ENCODE results near the gene EPHX1.

EPHX1 gene

GRCh38 chr1:225853441-225853840, 43.5 kb downstream of the EPHX1 start:
- Histone ChIP-seq H4K8ac (ENCODE audit: low read depth, low read length) (no peak overlapping the region), H3K27me3 (ENCODE audit: control insufficient read depth in 3 of 3, insufficient read depth in 3 of 3, low read depth in 1 of 3, low read length in 3 of 3) (no peaks in the 10 kb centered on the region), H2BK15ac (ENCODE audit: low read length) (no peak overlapping the region), H3K9ac (ENCODE audit: low read depth, low read length, poor library complexity) (peak overlapping the region; percentile 54), H3K23ac (ENCODE audit: low read depth, low read length, poor library complexity) (no peak overlapping the region), H2AFZ (ENCODE audit: low read length) (no peak overlapping the region), H3K4me2 (ENCODE audit: insufficient read depth, low read length, poor library complexity, severe bottlenecking) (no peak overlapping the region), H2BK5ac (ENCODE audit: low read length) (no peak overlapping the region), H3K14ac (ENCODE audit: low read length) (peak overlapping the region; percentile 25), H3K18ac (ENCODE audit: low read length) (peak overlapping the region; percentile 33), H3K9me3 (replicated peaks in 1 of 2; ENCODE audit: control insufficient read depth in 2 of 2, insufficient read depth in 1 of 2, low read depth in 1 of 2, low read length in 2 of 2) (peaks cover 0 to 6% of the 10 kb centered on the region in 2 donors), H3K27ac (replicated peaks; ENCODE audit: low read length) (no peak overlapping the region), H4K91ac (ENCODE audit: low read depth, low read length, poor library complexity) (no peak overlapping the region), H3K36me3 (replicated peaks in 1 of 2; ENCODE audit: control insufficient read depth in 2 of 2, insufficient read depth in 2 of 2, low read length in 2 of 2) (peaks cover 0 to 28% of the 10 kb centered on the region in 2 donors), H2BK12ac (ENCODE audit: low read length) (no peak overlapping the region), H3K4ac (ENCODE audit: low read length) (no peak overlapping the region), H2BK120ac (ENCODE audit: low read depth, low read length) (no peak overlapping the region), H3K4me3 (ENCODE audit: low read length in 2 of 2) (no peak overlapping the region), H3K4me1 (ENCODE audit: control insufficient read depth in 2 of 2, insufficient read depth in 1 of 2, low read depth in 1 of 2, low read length in 2 of 2) (peaks cover 0 to 1% of the 10 kb centered on the region in 2 donors), H2AK5ac (ENCODE audit: low read depth, low read length) (no peak overlapping the region), H3K79me1 (ENCODE audit: low read depth, low read length) (no peaks in the 10 kb centered on the region)
- DNase-seq (ENCODE audit: low spot score): no peak
- WGBS, 2 donors (ENCODE audit: extremely low coverage in 2 of 2, insufficient read length in 2 of 2, insufficient replicate concordance in 1 of 2): no CpG with 5 or more reads among the region's 12 CpGs

GRCh38 chr1:225855503-225856300, 45.8 kb downstream of the EPHX1 start:
- Histone ChIP-seq H3K9ac (ENCODE audit: low read depth, low read length, poor library complexity) (no peak overlapping the region), H2AK5ac (ENCODE audit: low read depth, low read length) (no peak overlapping the region), H4K91ac (ENCODE audit: low read depth, low read length, poor library complexity) (no peak overlapping the region), H3K14ac (ENCODE audit: low read length) (no peak overlapping the region), H2BK120ac (ENCODE audit: low read depth, low read length) (no peak overlapping the region), H4K8ac (ENCODE audit: low read depth, low read length) (no peak overlapping the region), H3K18ac (ENCODE audit: low read length) (no peak overlapping the region), H3K4me3 (ENCODE audit: low read length in 2 of 2) (no peak overlapping the region), H2BK12ac (ENCODE audit: low read length) (no peak overlapping the region), H3K36me3 (replicated peaks in 1 of 2; ENCODE audit: control insufficient read depth in 2 of 2, insufficient read depth in 2 of 2, low read length in 2 of 2) (peaks cover 0 to 33% of the 10 kb centered on the region in 2 donors), H3K9me3 (replicated peaks in 1 of 2; ENCODE audit: control insufficient read depth in 2 of 2, insufficient read depth in 1 of 2, low read depth in 1 of 2, low read length in 2 of 2) (peaks cover 0 to 3% of the 10 kb centered on the region in 2 donors), H3K4me1 (ENCODE audit: control insufficient read depth in 2 of 2, insufficient read depth in 1 of 2, low read depth in 1 of 2, low read length in 2 of 2) (no peaks in the 10 kb centered on the region), H3K4ac (ENCODE audit: low read length) (no peak overlapping the region), H2BK15ac (ENCODE audit: low read length) (no peak overlapping the region), H3K27ac (replicated peaks; ENCODE audit: low read length) (no peak overlapping the region), H2AFZ (ENCODE audit: low read length) (no peak overlapping the region), H3K4me2 (ENCODE audit: insufficient read depth, low read length, poor library complexity, severe bottlenecking) (no peak overlapping the region), H3K23ac (ENCODE audit: low read depth, low read length, poor library complexity) (no peak overlapping the region), H2BK5ac (ENCODE audit: low read length) (no peak overlapping the region), H3K27me3 (ENCODE audit: control insufficient read depth in 3 of 3, insufficient read depth in 3 of 3, low read depth in 1 of 3, low read length in 3 of 3) (no peaks in the 10 kb centered on the region), H3K79me1 (ENCODE audit: low read depth, low read length) (no peaks in the 10 kb centered on the region)
- no CpG with 5 or more reads among the region's 10 CpGs for WGBS, 2 donors (ENCODE audit: extremely low coverage in 2 of 2, insufficient read length in 2 of 2, insufficient replicate concordance in 1 of 2)
- no peak for DNase-seq (ENCODE audit: low spot score)

GRCh38 chr1:225857256-225857655, 47.3 kb downstream of the EPHX1 start:
- Histone ChIP-seq H3K4me3 (ENCODE audit: low read length in 2 of 2) (no peak overlapping the region), H3K79me1 (ENCODE audit: low read depth, low read length) (no peaks in the 10 kb centered on the region), H3K9ac (ENCODE audit: low read depth, low read length, poor library complexity) (no peak overlapping the region), H2BK15ac (ENCODE audit: low read length) (no peak overlapping the region), H3K27me3 (ENCODE audit: control insufficient read depth in 3 of 3, insufficient read depth in 3 of 3, low read depth in 1 of 3, low read length in 3 of 3) (no peaks in the 10 kb centered on the region), H3K36me3 (replicated peaks in 1 of 2; ENCODE audit: control insufficient read depth in 2 of 2, insufficient read depth in 2 of 2, low read length in 2 of 2) (peaks cover 2 to 42% of the 10 kb centered on the region in 2 donors), H2BK5ac (ENCODE audit: low read length) (no peak overlapping the region), H4K91ac (ENCODE audit: low read depth, low read length, poor library complexity) (no peak overlapping the region), H3K27ac (replicated peaks; ENCODE audit: low read length) (no peak overlapping the region), H3K14ac (ENCODE audit: low read length) (no peak overlapping the region), H3K18ac (ENCODE audit: low read length) (no peak overlapping the region), H2BK120ac (ENCODE audit: low read depth, low read length) (no peak overlapping the region), H4K8ac (ENCODE audit: low read depth, low read length) (no peak overlapping the region), H3K9me3 (replicated peaks in 1 of 2; ENCODE audit: control insufficient read depth in 2 of 2, insufficient read depth in 1 of 2, low read depth in 1 of 2, low read length in 2 of 2) (no peaks in the 10 kb centered on the region), H2BK12ac (ENCODE audit: low read length) (no peak overlapping the region), H3K4me2 (ENCODE audit: insufficient read depth, low read length, poor library complexity, severe bottlenecking) (no peak overlapping the region), H3K23ac (ENCODE audit: low read depth, low read length, poor library complexity) (no peak overlapping the region), H2AFZ (ENCODE audit: low read length) (no peak overlapping the region), H3K4ac (ENCODE audit: low read length) (no peak overlapping the region), H2AK5ac (ENCODE audit: low read depth, low read length) (no peak overlapping the region), H3K4me1 (ENCODE audit: control insufficient read depth in 2 of 2, insufficient read depth in 1 of 2, low read depth in 1 of 2, low read length in 2 of 2) (no peaks in the 10 kb centered on the region)
- no peak for DNase-seq (ENCODE audit: low spot score)
- no CpG with 5 or more reads among the region's 7 CpGs for WGBS, 2 donors (ENCODE audit: extremely low coverage in 2 of 2, insufficient read length in 2 of 2, insufficient replicate concordance in 1 of 2)

- Histone ChIP-seq H3K23ac (ENCODE audit: low read depth, low read length, poor library complexity) (no peak overlapping the region), H4K8ac (ENCODE audit: low read depth, low read length) (peak overlapping the region; percentile 30), H4K91ac (ENCODE audit: low read depth, low read length, poor library complexity) (no peak overlapping the region), H3K36me3 (replicated peaks in 1 of 2; ENCODE audit: control insufficient read depth in 2 of 2, insufficient read depth in 2 of 2, low read length in 2 of 2) (peaks cover 4 to 47% of the 10 kb centered on the region in 2 donors), H3K14ac (ENCODE audit: low read length) (no peak overlapping the region), H2BK120ac (ENCODE audit: low read depth, low read length) (no peak overlapping the region), H3K79me1 (ENCODE audit: low read depth, low read length) (no peaks in the 10 kb centered on the region), H2BK15ac (ENCODE audit: low read length) (no peak overlapping the region), H2BK5ac (ENCODE audit: low read length) (no peak overlapping the region), H3K27ac (replicated peaks; ENCODE audit: low read length) (no peak overlapping the region), H3K4me3 (ENCODE audit: low read length in 2 of 2) (no peak overlapping the region), H3K4me1 (ENCODE audit: control insufficient read depth in 2 of 2, insufficient read depth in 1 of 2, low read depth in 1 of 2, low read length in 2 of 2) (no peaks in the 10 kb centered on the region), H3K27me3 (ENCODE audit: control insufficient read depth in 3 of 3, insufficient read depth in 3 of 3, low read depth in 1 of 3, low read length in 3 of 3) (no peaks in the 10 kb centered on the region), H2AK5ac (ENCODE audit: low read depth, low read length) (no peak overlapping the region), H3K9me3 (replicated peaks in 1 of 2; ENCODE audit: control insufficient read depth in 2 of 2, insufficient read depth in 1 of 2, low read depth in 1 of 2, low read length in 2 of 2) (no peaks in the 10 kb centered on the region), H3K4me2 (ENCODE audit: insufficient read depth, low read length, poor library complexity, severe bottlenecking) (no peak overlapping the region), H2BK12ac (ENCODE audit: low read length) (no peak overlapping the region), H3K18ac (ENCODE audit: low read length) (peak overlapping the region; percentile 28), H2AFZ (ENCODE audit: low read length) (no peak overlapping the region), H3K4ac (ENCODE audit: low read length) (peak overlapping the region; percentile 78), H3K9ac (ENCODE audit: low read depth, low read length, poor library complexity) (no peak overlapping the region)
- no peak for DNase-seq (ENCODE audit: low spot score)
- no CpG with 5 or more reads among the region's 5 CpGs for WGBS, 2 donors (ENCODE audit: extremely low coverage in 2 of 2, insufficient read length in 2 of 2, insufficient replicate concordance in 1 of 2)
These were observed 49.2 kb downstream of the EPHX1 start for GRCh38 chr1:225859151-225859550.

All from neuronal stem cell (in vitro differentiated cells).